Measurements from ENCODE around the gene GABRG3.

GRCh38 chr15:27089676-27090075 lies 118.7 kb downstream of the GABRG3 start:
- TF ChIP-seq CTCF (IDR thresholded peaks at IDR 0.05) (no peak), POLR2A (IDR thresholded peaks at IDR 0.05) (no peak)

All from heart left ventricle (tissue), 13 donors.